Measurements from ENCODE around the gene FHIT. TPM values are rescaled to one million over a fixed set of nuclear protein-coding genes. Genes with fewer than 3 reads are reported as not detected.

Gene FHIT
- total RNA-seq, 4 donors from 2014 or later = 0.72 to 5.2 (median 2.1) TPM

DNA sequence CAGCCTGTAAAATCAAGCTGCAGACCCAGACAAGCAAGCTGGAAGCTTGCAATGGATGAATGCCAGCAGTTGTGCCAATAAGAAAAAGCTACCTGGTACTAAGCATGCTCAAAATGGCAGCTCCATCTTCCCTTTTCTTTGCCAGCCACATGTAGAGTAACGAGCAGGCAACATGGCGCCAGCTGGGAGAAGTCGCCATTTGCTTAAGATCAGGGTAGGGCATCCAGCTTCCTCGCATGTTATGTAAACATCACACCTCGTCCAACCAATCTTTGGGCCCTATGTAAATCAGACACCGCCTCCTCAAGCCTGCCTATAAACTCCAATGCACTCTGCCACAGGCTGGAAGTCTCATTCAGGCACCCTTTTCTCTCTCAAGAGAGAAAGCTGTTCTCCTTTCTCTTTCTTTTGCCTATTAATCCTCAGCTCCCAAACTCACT is 973.9 kb downstream of the FHIT start:
- no peak overlapping the region for H3K4me3 ChIP-seq
- intact Hi-C loops (cut with DNase I; ENCODE audit: low total_unique reads) (no loop called here), in situ Hi-C loops (cut with MboI; ENCODE audit: low sequenced_read_pairs in 4 of 4) (no loop called here)
- ATAC-seq = no peak
- H3K4me1 ChIP-seq = no peaks in the 10 kb centered on the region
- DNase-seq = no peak
- H3K27me3 ChIP-seq = no peaks in the 10 kb centered on the region
- no peak overlapping the region for H3K27ac ChIP-seq
- no peaks in the 10 kb centered on the region for H3K36me3 ChIP-seq
- TF ChIP-seq POLR2A (IDR thresholded peaks at IDR 0.05) = no peak
- TF ChIP-seq, protein P1, sequence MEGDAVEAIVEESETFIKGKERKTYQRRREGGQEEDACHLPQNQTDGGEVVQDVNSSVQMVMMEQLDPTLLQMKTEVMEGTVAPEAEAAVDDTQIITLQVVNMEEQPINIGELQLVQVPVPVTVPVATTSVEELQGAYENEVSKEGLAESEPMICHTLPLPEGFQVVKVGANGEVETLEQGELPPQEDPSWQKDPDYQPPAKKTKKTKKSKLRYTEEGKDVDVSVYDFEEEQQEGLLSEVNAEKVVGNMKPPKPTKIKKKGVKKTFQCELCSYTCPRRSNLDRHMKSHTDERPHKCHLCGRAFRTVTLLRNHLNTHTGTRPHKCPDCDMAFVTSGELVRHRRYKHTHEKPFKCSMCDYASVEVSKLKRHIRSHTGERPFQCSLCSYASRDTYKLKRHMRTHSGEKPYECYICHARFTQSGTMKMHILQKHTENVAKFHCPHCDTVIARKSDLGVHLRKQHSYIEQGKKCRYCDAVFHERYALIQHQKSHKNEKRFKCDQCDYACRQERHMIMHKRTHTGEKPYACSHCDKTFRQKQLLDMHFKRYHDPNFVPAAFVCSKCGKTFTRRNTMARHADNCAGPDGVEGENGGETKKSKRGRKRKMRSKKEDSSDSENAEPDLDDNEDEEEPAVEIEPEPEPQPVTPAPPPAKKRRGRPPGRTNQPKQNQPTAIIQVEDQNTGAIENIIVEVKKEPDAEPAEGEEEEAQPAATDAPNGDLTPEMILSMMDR (IDR thresholded peaks at IDR 0.05 in 4 of 5, conservative IDR thresholded peaks at IDR 0.05 in 1 of 5) = no peak
- no peaks in the 10 kb centered on the region for H3K9me3 ChIP-seq

DNA sequence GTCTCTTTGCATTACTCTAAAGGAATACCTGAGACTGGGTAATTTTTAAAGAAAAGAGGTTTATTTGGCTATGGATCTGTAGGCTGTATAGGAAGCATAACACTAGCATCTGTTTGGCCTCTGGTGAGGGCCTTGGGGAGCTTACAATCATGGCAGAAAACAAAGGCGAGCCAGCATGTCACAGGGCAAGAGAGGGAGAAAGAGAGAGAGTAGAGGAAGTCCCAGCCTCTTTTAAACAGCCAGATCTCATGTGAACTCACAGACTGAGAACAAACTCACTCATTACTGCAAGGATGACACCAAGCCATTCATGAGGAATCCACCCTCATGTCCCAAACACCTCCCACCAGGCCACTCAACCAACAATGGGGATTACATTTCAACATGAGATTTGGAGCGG is 974.6 kb downstream of the FHIT start:
- DNase-seq = no peak
- Histone ChIP-seq H3K36me3 (no peaks in the 10 kb centered on the region), H3K9me3 (no peaks in the 10 kb centered on the region), H3K4me1 (no peaks in the 10 kb centered on the region), H3K27ac (no peak overlapping the region), H3K4me3 (no peak overlapping the region), H3K27me3 (no peaks in the 10 kb centered on the region)
- TF ChIP-seq, protein P1 (IDR thresholded peaks at IDR 0.05 in 4 of 5, conservative IDR thresholded peaks at IDR 0.05 in 1 of 5) = no peak
- TF ChIP-seq POLR2A (IDR thresholded peaks at IDR 0.05) = no peak
- intact Hi-C loops (cut with DNase I; ENCODE audit: low total_unique reads) (no loop called here), in situ Hi-C loops (cut with MboI; ENCODE audit: low sequenced_read_pairs in 4 of 4) (no loop called here)
- ATAC-seq = no peak

DNA sequence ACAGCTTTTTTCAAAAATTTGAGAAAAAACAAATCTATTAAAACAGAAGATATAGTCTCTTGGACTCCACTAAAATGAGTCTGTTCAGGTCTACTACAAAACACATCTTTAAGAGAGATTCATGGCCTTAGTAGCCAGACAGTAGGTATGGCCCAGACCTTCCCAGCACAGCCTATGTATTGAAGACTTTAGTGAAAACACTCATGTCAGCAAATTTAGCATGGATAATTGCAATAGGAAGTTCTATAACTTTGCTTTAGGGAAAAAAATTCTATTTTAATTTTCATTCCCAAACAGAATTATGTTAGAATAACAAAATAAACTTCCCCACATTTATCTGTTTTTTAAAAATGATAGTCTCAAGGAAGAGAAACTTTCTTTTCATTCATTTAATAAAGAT is 976.6 kb downstream of the FHIT start:
- intact Hi-C loops (cut with DNase I; ENCODE audit: low total_unique reads) = no loop called here
- Histone ChIP-seq H3K27ac (no peak overlapping the region), H3K9me3 (no peaks in the 10 kb centered on the region), H3K27me3 (no peaks in the 10 kb centered on the region), H3K36me3 (no peaks in the 10 kb centered on the region), H3K4me3 (no peak overlapping the region), H3K4me1 (no peaks in the 10 kb centered on the region)
- TF ChIP-seq, protein P1 (IDR thresholded peaks at IDR 0.05 in 4 of 5, conservative IDR thresholded peaks at IDR 0.05 in 1 of 5) = no peak
- no peak for TF ChIP-seq POLR2A (IDR thresholded peaks at IDR 0.05)
- in situ Hi-C loops (cut with MboI; ENCODE audit: low sequenced_read_pairs in 4 of 4) = no loop called here
- DNase-seq (no peak), ATAC-seq (no peak)

DNA sequence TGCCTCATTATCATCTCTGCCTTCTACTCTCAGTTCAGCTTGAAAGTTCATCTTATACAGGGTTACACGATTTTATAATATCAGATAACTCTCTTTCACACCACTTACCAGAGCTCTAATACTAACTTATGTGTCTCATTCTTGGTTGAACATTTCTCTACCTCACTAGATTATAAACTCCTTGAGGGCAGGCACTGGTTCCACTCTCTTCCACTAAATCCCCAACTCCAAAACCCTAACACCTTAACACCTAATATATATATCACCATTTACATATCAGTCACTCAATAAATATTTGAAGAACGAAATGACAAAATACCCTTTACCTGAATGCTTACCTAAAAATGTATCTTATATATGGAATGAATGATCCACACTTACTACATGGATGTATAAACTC is 977.2 kb downstream of the FHIT start:
- Histone ChIP-seq H3K4me3 (no peak overlapping the region), H3K4me1 (no peaks in the 10 kb centered on the region), H3K27ac (no peak overlapping the region), H3K9me3 (no peaks in the 10 kb centered on the region), H3K27me3 (no peaks in the 10 kb centered on the region), H3K36me3 (no peaks in the 10 kb centered on the region)
- ATAC-seq (no peak), DNase-seq (no peak)
- intact Hi-C loops (cut with DNase I; ENCODE audit: low total_unique reads) = no loop called here
- in situ Hi-C loops (cut with MboI; ENCODE audit: low sequenced_read_pairs in 4 of 4) = no loop called here
- TF ChIP-seq, protein P1 (IDR thresholded peaks at IDR 0.05 in 4 of 5, conservative IDR thresholded peaks at IDR 0.05 in 1 of 5) = no peak
- TF ChIP-seq POLR2A (IDR thresholded peaks at IDR 0.05) = no peak

DNA sequence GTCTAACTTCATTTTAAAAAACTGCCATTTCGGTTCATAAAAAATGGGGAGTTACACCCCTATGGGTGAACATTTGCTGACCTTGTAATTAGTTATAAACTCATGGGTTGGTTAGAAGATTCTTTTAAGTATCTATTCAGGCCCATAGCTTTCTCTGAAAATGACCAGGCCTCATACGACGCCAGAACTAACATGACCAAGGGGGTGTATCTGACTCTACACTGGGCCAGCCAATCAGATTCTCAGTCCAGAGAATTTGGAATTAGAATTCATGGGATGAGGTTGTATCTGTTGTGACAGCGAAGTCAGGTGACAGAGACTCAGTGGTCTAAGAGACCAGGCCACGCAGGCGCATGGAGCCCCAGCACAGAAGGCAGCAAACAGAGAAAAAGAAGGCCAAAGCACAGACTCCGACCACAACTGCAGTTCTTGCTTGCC is 981.4 kb downstream of the FHIT start:
- H3K9me3 ChIP-seq = no peaks in the 10 kb centered on the region
- DNase-seq (no peak), ATAC-seq (no peak)
- no peak overlapping the region for H3K4me3 ChIP-seq
- in situ Hi-C loops (cut with MboI; ENCODE audit: low sequenced_read_pairs in 4 of 4) (no loop called here), intact Hi-C loops (cut with DNase I; ENCODE audit: low total_unique reads) (no loop called here)
- no peaks in the 10 kb centered on the region for H3K4me1 ChIP-seq
- H3K27me3 ChIP-seq = no peaks in the 10 kb centered on the region
- H3K27ac ChIP-seq = no peak overlapping the region
- TF ChIP-seq, protein P1 (IDR thresholded peaks at IDR 0.05 in 4 of 5, conservative IDR thresholded peaks at IDR 0.05 in 1 of 5) = no peak
- no peak for TF ChIP-seq POLR2A (IDR thresholded peaks at IDR 0.05)
- H3K36me3 ChIP-seq = no peaks in the 10 kb centered on the region
